NB4 (cell line): Measurements from ENCODE around the gene BFSP1.

Experiments
- DNase-seq: peaks from one replicate; pipeline ENCODE4 v3.0.0; 2010; ENCODE audit warnings: low read depth
- H3K4me3 ChIP-seq: one replicate; pipeline ENCODE4 v1.5.1; 2011; ENCODE audit warnings: mild to moderate bottlenecking, low read depth, low read length, moderate library complexity
- CTCF ChIP-seq: IDR thresholded peaks from one replicate; pipeline ENCODE4 v1.5.1; 2012; ENCODE audit warnings: low read depth, low read length
- MAX ChIP-seq: IDR thresholded peaks from 2 replicates; pipeline ENCODE4 v1.6.1; 2011; ENCODE audit warnings: low read depth, low read length
- MYC ChIP-seq: IDR thresholded peaks from 2 replicates; pipeline ENCODE4 v1.6.1; 2011; ENCODE audit warnings: low read depth, low read length
- POLR2A ChIP-seq: IDR thresholded peaks from 2 replicates; pipeline ENCODE4 v1.6.1; 2011; ENCODE audit warnings: mild to moderate bottlenecking; ENCODE audit not compliant: insufficient read length; ENCODE audit errors: extremely low read depth

Gene BFSP1

GRCh38 chr20:17491488-17491887, 39.7 kb downstream of the BFSP1 start:
- no peak for DNase-seq
- TF ChIP-seq MYC (no peak), MAX (no peak), CTCF (no peak), POLR2A (no peak)
- no peak overlapping the region for H3K4me3 ChIP-seq

- DNase-seq: no peak
- H3K4me3 ChIP-seq: no peak overlapping the region
- TF ChIP-seq CTCF: no peak
- no peak for TF ChIP-seq POLR2A
- no peak for TF ChIP-seq MAX
These were observed 40.1 kb downstream of the BFSP1 start for GRCh38 chr20:17491041-17491440.

GRCh38 chr20:17490501-17490900, 40.7 kb downstream of the BFSP1 start:
- H3K4me3 ChIP-seq: no peak overlapping the region
- DNase-seq: no peak
- no peak for TF ChIP-seq MYC
- TF ChIP-seq POLR2A: no peak
- no peak for TF ChIP-seq CTCF
- no peak for TF ChIP-seq MAX

GRCh38 chr20:17488916-17489600, 42.1 kb downstream of the BFSP1 start:
- DNase-seq: no peak
- H3K4me3 ChIP-seq: no peak overlapping the region
- TF ChIP-seq POLR2A: no peak
- no peak for TF ChIP-seq CTCF
- no peak for TF ChIP-seq MAX
- no peak for TF ChIP-seq MYC

GRCh38 chr20:17485017-17485416, 46.2 kb downstream of the BFSP1 start:
- DNase-seq: no peak
- H3K4me3 ChIP-seq: no peak overlapping the region
- TF ChIP-seq MYC (no peak), CTCF (no peak), POLR2A (no peak), MAX (no peak)
